ENCODE measurements around the gene PRM2.

PRM2 gene

DNA sequence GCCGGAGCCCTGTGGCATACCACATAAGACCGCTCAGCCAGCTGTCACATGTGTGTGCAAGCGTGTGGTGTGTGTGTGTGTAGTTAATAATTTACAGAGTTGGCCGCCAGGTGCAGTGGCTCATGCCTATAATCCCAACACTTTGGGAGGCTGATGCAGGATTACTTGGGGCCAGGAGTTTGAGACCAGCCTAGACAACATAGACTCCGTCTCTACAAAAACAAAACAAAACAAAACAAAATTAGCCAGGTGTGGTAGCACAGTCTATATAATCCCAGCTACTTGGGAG is 40.6 kb downstream of the PRM2 start:
- no peak for DNase-seq (ENCODE audit: low read depth)
- TF ChIP-seq, protein P1, sequence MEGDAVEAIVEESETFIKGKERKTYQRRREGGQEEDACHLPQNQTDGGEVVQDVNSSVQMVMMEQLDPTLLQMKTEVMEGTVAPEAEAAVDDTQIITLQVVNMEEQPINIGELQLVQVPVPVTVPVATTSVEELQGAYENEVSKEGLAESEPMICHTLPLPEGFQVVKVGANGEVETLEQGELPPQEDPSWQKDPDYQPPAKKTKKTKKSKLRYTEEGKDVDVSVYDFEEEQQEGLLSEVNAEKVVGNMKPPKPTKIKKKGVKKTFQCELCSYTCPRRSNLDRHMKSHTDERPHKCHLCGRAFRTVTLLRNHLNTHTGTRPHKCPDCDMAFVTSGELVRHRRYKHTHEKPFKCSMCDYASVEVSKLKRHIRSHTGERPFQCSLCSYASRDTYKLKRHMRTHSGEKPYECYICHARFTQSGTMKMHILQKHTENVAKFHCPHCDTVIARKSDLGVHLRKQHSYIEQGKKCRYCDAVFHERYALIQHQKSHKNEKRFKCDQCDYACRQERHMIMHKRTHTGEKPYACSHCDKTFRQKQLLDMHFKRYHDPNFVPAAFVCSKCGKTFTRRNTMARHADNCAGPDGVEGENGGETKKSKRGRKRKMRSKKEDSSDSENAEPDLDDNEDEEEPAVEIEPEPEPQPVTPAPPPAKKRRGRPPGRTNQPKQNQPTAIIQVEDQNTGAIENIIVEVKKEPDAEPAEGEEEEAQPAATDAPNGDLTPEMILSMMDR (IDR thresholded peaks at IDR 0.05; ENCODE audit: insufficient read depth, low read depth, low read length, missing control alignments), result no peak

GRCh38 chr16:11234884-11235702 is 41.2 kb downstream of the PRM2 start:
- DNase-seq (ENCODE audit: low read depth), result no peak
- TF ChIP-seq, protein P1 (IDR thresholded peaks at IDR 0.05; ENCODE audit: insufficient read depth, low read depth, low read length, missing control alignments), result no peak
- no peak overlapping the region for H3K4me3 ChIP-seq (ENCODE audit: low read length)

More for the DNA sequence above, 40.6 kb downstream of the PRM2 start:
- H3K4me3 ChIP-seq (ENCODE audit: low read length), result no peak overlapping the region

- no peak overlapping the region for H3K4me3 ChIP-seq (ENCODE audit: low read length)
- TF ChIP-seq, protein P1 (IDR thresholded peaks at IDR 0.05; ENCODE audit: insufficient read depth, low read depth, low read length, missing control alignments), result no peak
- DNase-seq (ENCODE audit: low read depth), result no peak
These were observed 42.4 kb downstream of the PRM2 start for GRCh38 chr16:11233727-11234376.

DNA sequence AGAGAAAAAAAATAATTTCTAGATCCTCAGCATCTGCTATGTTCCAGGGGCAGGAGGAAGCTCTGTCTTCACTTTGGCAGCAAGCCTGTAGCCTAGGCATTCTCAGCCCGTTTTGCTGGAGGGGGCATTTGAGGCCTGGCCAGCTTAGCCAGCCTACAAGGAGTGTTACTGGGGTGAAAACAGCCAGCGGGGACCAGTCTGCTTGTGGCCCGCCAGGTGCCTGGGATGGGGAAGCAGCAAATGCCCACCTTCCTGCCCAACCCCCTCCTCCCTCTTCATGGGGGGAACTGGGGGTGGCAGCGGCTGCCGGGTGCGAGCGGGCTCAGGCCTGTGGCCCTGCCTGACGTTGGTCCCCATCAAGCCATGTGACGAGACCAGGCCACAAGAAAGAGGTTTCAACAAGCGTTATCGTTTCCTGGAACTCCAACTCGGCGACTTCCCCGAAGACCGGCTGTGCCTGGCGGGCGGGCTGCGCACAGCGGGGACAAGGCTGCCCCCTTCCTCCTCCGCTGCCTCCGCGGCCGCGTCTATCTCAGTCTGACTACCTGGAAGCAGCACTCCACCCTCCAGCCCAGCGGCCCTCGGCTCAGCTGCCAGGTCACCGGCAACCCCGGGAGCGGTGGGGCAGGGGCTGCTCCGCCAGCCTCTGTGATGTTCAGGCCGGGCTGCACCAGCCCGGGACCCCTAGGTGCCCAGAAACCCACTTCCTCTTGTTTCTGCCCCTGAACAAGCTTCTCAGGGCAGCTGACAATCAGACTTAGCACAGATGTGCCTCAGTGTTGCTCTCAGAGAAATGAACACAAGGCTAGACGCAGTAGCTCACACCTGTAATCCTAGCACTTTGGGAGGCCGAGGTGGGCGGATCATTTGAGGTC is 43.2 kb downstream of the PRM2 start:
- no peak overlapping the region for H3K4me3 ChIP-seq (ENCODE audit: low read length)
- TF ChIP-seq, protein P1 (IDR thresholded peaks at IDR 0.05; ENCODE audit: insufficient read depth, low read depth, low read length, missing control alignments), result no peak
- DNase-seq (ENCODE audit: low read depth), result no peak

- H3K4me3 ChIP-seq (ENCODE audit: low read length), result no peak overlapping the region
- no peak for DNase-seq (ENCODE audit: low read depth)
- TF ChIP-seq, protein P1 (IDR thresholded peaks at IDR 0.05; ENCODE audit: insufficient read depth, low read depth, low read length, missing control alignments), result no peak
These were observed 43.9 kb downstream of the PRM2 start for GRCh38 chr16:11232302-11232851.

GRCh38 chr16:11231367-11231970 is 44.8 kb downstream of the PRM2 start:
- no peak for DNase-seq (ENCODE audit: low read depth)
- no peak overlapping the region for H3K4me3 ChIP-seq (ENCODE audit: low read length)
- TF ChIP-seq, protein P1 (IDR thresholded peaks at IDR 0.05; ENCODE audit: insufficient read depth, low read depth, low read length, missing control alignments), result no peak

Data from epithelial cell of esophagus (primary cell).